Panc1 (cell line): ENCODE data around the gene SKAP1. TPM values are rescaled to one million over a fixed set of nuclear protein-coding genes. Genes with fewer than 3 reads are reported as not detected.

Experiments
- ATAC-seq: fragments of 200-7000 bp; cut with Tn5 transposase; 2 replicates; pipeline ENCODE4 v1.9.1; 2020; ENCODE audit warnings: mild to moderate bottlenecking, moderate library complexity
- BruUV-seq: library from RNA; stranded (reverse); fragments of 400-500 nt; replicated peaks from 2 replicates; lab custom pipeline; 2021; lab: Mats Ljungman, UMichigan
- CTCF ChIA-PET: fragments of 300-600 bp; sonication (Branson Sonifier 250); formaldehyde crosslinking; loops from one replicate; lab custom pipeline; 2022; ENCODE audit warnings: antibody characterized with exemption; lab: Charles Lee
- POLR2A ChIA-PET: fragments of 300-600 bp; sonication (Branson Sonifier 250); formaldehyde crosslinking; loops from one replicate; lab custom pipeline; 2022; ENCODE audit warnings: antibody characterized with exemption; lab: Charles Lee
- DNase-seq: peaks from one replicate; pipeline ENCODE4 v3.0.0-alpha.2; 2010; ENCODE audit warnings: low read depth, low spot score
- H3K27ac ChIP-seq: 2 replicates; pipeline ENCODE4 v1.5.1; 2011; ENCODE audit warnings: mild to moderate bottlenecking, low read length, inconsistent platforms
- H3K27me3 ChIP-seq: fragments of 200-500 bp; sonication (Bioruptor generic); 2 replicates; pipeline ENCODE4 v1.6.0; 2014; ENCODE audit warnings: low read length, inconsistent platforms; ENCODE audit not compliant: control insufficient read depth, insufficient read depth
- H3K36me3 ChIP-seq: fragments of 200-500 bp; sonication (Bioruptor generic); 2 replicates; pipeline ENCODE4 v1.5.1; 2014; ENCODE audit warnings: inconsistent platforms, mild to moderate bottlenecking, low read length, moderate library complexity; ENCODE audit not compliant: control insufficient read depth, insufficient read depth
- H3K4me1 ChIP-seq: 2 replicates; pipeline ENCODE4 v1.5.1; 2011; ENCODE audit warnings: inconsistent platforms, mild to moderate bottlenecking, low read length, moderate library complexity; ENCODE audit not compliant: control insufficient read depth, insufficient read depth
- H3K4me3 ChIP-seq, 2 experiments: 2 replicates each; pipeline ENCODE4 v1.5.1; 2011 to 2012; ENCODE audit warnings: low read depth in 2 of 2, low read length in 2 of 2, mild to moderate bottlenecking in 2 of 2, inconsistent platforms in 1 of 2, moderate library complexity in 1 of 2
- H3K9me3 ChIP-seq: fragments of 200-500 bp; sonication (Bioruptor generic); 2 replicates; pipeline ENCODE4 v1.5.1; 2014; ENCODE audit warnings: low read depth, mild to moderate bottlenecking, inconsistent platforms, low read length, moderate library complexity; ENCODE audit not compliant: control insufficient read depth, insufficient read depth
- POLR2AphosphoS5 ChIP-seq: IDR thresholded peaks from 2 replicates; pipeline ENCODE4 v1.6.1; 2012; ENCODE audit warnings: mild to moderate bottlenecking, low read depth, low read length, moderate library complexity
- SIN3A ChIP-seq: IDR thresholded peaks from 2 replicates; pipeline ENCODE4 v1.6.1; 2012; ENCODE audit warnings: low read depth, mild to moderate bottlenecking, low read length, moderate library complexity, borderline replicate concordance; ENCODE audit not compliant: insufficient read depth
- TCF7L2 ChIP-seq: IDR thresholded peaks from 2 replicates; pipeline ENCODE4 v1.6.1; 2011; ENCODE audit warnings: mild to moderate bottlenecking, low read depth, low read length, inconsistent platforms
- in situ Hi-C: cut with HindIII; loops from 2 replicates; pipeline ENCODE4 v1.10.0; 2016; ENCODE audit warnings: low sequenced_read_pairs, low pct_unique_long_range_greater_than_20kb
- intact Hi-C: fragments of 100-400 bp; cut with micrococcal nuclease; formaldehyde crosslinking; loops from one replicate; pipeline ENCODE4 v1.10.0; 2022; ENCODE audit not compliant: unreplicated experiment
- total RNA-seq: library from RNA; stranded (reverse); gene quantifications from one replicate; pipeline ENCODE4 v1.2.1, GENCODE V29; 2021; ENCODE audit not compliant: unreplicated experiment
- TF ChIP-seq, protein P1 (sequence below): fragments of 450-650 bp; IDR thresholded peaks from 2 replicates; pipeline ENCODE4 v1.5.1; 2017; ENCODE audit warnings: mild to moderate bottlenecking
- TF ChIP-seq, protein P2 (sequence below), 2 experiments: IDR thresholded peaks; 2 replicates each; pipeline ENCODE4 v1.6.1; 2011 to 2012; ENCODE audit warnings: low read depth in 2 of 2, control low read depth in 1 of 2, low read length in 1 of 2, mild to moderate bottlenecking in 1 of 2, moderate library complexity in 1 of 2; ENCODE audit not compliant: insufficient read depth in 1 of 2

Gene SKAP1
- total RNA-seq, 1 experiment from 2014 or later, result 0.90 TPM

DNA sequence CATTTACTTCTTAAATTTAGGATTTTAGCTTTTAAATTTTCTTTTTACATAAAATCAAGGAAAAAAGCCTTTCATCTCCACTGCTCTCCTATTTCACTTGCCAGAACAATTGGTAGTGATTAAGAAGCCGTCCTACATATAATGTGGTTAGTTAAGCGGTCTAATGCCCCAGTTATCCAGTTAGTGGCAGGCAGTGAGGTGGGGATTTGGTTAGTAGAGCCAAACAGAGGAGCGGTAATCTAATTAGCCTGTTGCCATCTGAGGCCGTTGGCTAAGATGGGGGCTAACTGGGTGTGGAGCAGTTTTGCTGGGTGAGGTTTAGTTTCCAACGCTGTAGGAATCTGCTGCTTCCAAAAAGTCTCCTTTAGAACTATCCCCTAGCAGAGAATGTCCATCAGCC lies 300.0 kb downstream of the SKAP1 start:
- ChIA-PET CTCF (interaction anchor here (0.9 kb wide), 1 partner anchor 105 kb away, joined by 3 read pairs; no protein-coding TSS in a partner anchor), POLR2A (no interaction called here)
- Histone ChIP-seq H3K36me3 (no peaks in the 10 kb centered on the region), H3K27me3 (no peaks in the 10 kb centered on the region), H3K9me3 (no peaks in the 10 kb centered on the region), H3K4me3 (no peak overlapping the region), H3K27ac (no peak overlapping the region), H3K4me1 (peaks cover 13% of the 10 kb centered on the region)
- no TSS peak for BruUV-seq
- intact Hi-C loops, result loop anchor here (2.0 to 5.0 kb wide), 2 partner anchors 48 to 103 kb away; no protein-coding TSS in a partner anchor
- DNase-seq (no peak), ATAC-seq (no peak)
- TF ChIP-seq, protein P1, sequence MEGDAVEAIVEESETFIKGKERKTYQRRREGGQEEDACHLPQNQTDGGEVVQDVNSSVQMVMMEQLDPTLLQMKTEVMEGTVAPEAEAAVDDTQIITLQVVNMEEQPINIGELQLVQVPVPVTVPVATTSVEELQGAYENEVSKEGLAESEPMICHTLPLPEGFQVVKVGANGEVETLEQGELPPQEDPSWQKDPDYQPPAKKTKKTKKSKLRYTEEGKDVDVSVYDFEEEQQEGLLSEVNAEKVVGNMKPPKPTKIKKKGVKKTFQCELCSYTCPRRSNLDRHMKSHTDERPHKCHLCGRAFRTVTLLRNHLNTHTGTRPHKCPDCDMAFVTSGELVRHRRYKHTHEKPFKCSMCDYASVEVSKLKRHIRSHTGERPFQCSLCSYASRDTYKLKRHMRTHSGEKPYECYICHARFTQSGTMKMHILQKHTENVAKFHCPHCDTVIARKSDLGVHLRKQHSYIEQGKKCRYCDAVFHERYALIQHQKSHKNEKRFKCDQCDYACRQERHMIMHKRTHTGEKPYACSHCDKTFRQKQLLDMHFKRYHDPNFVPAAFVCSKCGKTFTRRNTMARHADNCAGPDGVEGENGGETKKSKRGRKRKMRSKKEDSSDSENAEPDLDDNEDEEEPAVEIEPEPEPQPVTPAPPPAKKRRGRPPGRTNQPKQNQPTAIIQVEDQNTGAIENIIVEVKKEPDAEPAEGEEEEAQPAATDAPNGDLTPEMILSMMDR, result no peak
- TF ChIP-seq SIN3A (no peak), POLR2AphosphoS5 (no peak), TCF7L2 (no peak)
- TF ChIP-seq, protein P2, sequence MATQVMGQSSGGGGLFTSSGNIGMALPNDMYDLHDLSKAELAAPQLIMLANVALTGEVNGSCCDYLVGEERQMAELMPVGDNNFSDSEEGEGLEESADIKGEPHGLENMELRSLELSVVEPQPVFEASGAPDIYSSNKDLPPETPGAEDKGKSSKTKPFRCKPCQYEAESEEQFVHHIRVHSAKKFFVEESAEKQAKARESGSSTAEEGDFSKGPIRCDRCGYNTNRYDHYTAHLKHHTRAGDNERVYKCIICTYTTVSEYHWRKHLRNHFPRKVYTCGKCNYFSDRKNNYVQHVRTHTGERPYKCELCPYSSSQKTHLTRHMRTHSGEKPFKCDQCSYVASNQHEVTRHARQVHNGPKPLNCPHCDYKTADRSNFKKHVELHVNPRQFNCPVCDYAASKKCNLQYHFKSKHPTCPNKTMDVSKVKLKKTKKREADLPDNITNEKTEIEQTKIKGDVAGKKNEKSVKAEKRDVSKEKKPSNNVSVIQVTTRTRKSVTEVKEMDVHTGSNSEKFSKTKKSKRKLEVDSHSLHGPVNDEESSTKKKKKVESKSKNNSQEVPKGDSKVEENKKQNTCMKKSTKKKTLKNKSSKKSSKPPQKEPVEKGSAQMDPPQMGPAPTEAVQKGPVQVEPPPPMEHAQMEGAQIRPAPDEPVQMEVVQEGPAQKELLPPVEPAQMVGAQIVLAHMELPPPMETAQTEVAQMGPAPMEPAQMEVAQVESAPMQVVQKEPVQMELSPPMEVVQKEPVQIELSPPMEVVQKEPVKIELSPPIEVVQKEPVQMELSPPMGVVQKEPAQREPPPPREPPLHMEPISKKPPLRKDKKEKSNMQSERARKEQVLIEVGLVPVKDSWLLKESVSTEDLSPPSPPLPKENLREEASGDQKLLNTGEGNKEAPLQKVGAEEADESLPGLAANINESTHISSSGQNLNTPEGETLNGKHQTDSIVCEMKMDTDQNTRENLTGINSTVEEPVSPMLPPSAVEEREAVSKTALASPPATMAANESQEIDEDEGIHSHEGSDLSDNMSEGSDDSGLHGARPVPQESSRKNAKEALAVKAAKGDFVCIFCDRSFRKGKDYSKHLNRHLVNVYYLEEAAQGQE (IDR thresholded peaks at IDR 0.05; ENCODE audit: insufficient read depth in 1 of 2, low read depth in 2 of 2, low read length in 1 of 2), result no peak
- in situ Hi-C loops, result no loop called here

DNA sequence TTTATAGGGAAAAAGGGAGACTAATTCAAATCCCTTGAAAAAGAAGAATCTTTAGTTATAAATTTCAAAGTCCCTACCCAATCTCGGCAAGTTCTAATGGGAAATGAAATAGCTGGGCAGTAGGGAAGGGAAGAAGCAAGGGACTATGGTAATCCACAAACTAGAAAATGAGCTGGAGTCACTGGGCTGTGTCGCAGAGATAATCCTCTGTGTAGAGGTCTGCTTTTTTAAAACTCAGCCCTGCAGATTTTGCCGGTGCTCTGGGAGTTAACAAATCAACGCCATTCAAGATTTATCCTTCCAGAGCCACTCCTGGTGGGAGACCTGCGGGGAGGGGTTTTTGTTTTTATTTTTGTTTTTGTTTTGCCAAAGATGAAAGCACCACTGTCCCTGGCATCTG lies 301.6 kb downstream of the SKAP1 start:
- intact Hi-C loops, result loop anchor here (1.0 to 5.0 kb wide), 2 partner anchors 33 to 46 kb away; no protein-coding TSS in a partner anchor
- no peaks in the 10 kb centered on the region for H3K27me3 ChIP-seq
- H3K9me3 ChIP-seq, result no peaks in the 10 kb centered on the region
- no peak overlapping the region for H3K27ac ChIP-seq
- H3K36me3 ChIP-seq, result no peaks in the 10 kb centered on the region
- ATAC-seq (no peak), DNase-seq (no peak)
- peaks cover 13% of the 10 kb centered on the region for H3K4me1 ChIP-seq
- in situ Hi-C loops, result no loop called here
- no peak overlapping the region for H3K4me3 ChIP-seq
- no peak for TF ChIP-seq POLR2AphosphoS5
- TF ChIP-seq, protein P2 (IDR thresholded peaks at IDR 0.05; ENCODE audit: insufficient read depth in 1 of 2, low read depth in 2 of 2, low read length in 1 of 2), result no peak
- ChIA-PET CTCF (interaction anchor here (0.5 kb wide), 1 partner anchor 108 kb away, joined by 5 read pairs; no protein-coding TSS in a partner anchor), POLR2A (no interaction called here)
- no TSS peak for BruUV-seq
